Mucosa of rectum (tissue), 2 donors: ENCODE results near the gene SLC44A5.
"Not testable (repeated sequence)": the region's sequence is repeated elsewhere in the genome, so short reads cannot be mapped to it uniquely, and the experiment has no call there.

Source experiments
- H3K27ac ChIP-seq, 2 donors: one replicate each; pipeline ENCODE4 v1.7.0; 2013; ENCODE audit warnings: inconsistent platforms in 2 of 2, low read depth in 2 of 2, low read length in 2 of 2
- H3K27me3 ChIP-seq, 2 donors: one replicate each; pipeline ENCODE4 v1.7.0; 2013; ENCODE audit warnings: low read length in 2 of 2; ENCODE audit not compliant: control insufficient read depth in 2 of 2, insufficient read depth in 2 of 2
- H3K36me3 ChIP-seq, 2 donors: one replicate each; pipeline ENCODE4 v1.7.0; 2013; ENCODE audit warnings: low read length in 2 of 2; ENCODE audit not compliant: control insufficient read depth in 2 of 2, insufficient read depth in 2 of 2
- H3K4me1 ChIP-seq, 2 donors: one replicate each; pipeline ENCODE4 v1.7.0; 2013; ENCODE audit warnings: low read length in 2 of 2, mild to moderate bottlenecking in 1 of 2; ENCODE audit not compliant: control insufficient read depth in 2 of 2, insufficient read depth in 2 of 2
- H3K4me3 ChIP-seq, 2 donors: one replicate each; pipeline ENCODE4 v1.7.0; 2013; ENCODE audit warnings: low read length in 2 of 2
- H3K9ac ChIP-seq, 2 donors: one replicate each; pipeline ENCODE4 v1.7.0; 2013; ENCODE audit warnings: low read length in 2 of 2, low read depth in 1 of 2, mild to moderate bottlenecking in 1 of 2
- H3K9me3 ChIP-seq, 2 donors: one replicate each; pipeline ENCODE4 v1.7.0; 2013; ENCODE audit warnings: low read length in 2 of 2; ENCODE audit not compliant: control insufficient read depth in 2 of 2
- donor health status: healthy.
- donor health status: Normal muscosa, but diverticular disease.

The SLC44A5 gene

GRCh38 chr1:75214017-75214416, 396.9 kb downstream of the SLC44A5 start:
- H3K4me1 ChIP-seq: no peaks in the 10 kb centered on the region
- H3K9ac ChIP-seq: no peak overlapping the region
- H3K4me3 ChIP-seq: no peak overlapping the region
- H3K36me3 ChIP-seq: no peaks in the 10 kb centered on the region
- no peak overlapping the region for H3K27ac ChIP-seq
- H3K9me3 ChIP-seq: no peaks in the 10 kb centered on the region
- H3K27me3 ChIP-seq: no peaks in the 10 kb centered on the region

GRCh38 chr1:75211648-75212047, 399.3 kb downstream of the SLC44A5 start:
- Histone ChIP-seq H3K4me3 (no peak overlapping the region), H3K4me1 (no peaks in the 10 kb centered on the region), H3K9me3 (no peaks in the 10 kb centered on the region), H3K9ac (no peak overlapping the region), H3K27me3 (no peaks in the 10 kb centered on the region), H3K27ac (no peak overlapping the region), H3K36me3 (no peaks in the 10 kb centered on the region)

- H3K27me3 ChIP-seq: no peaks in the 10 kb centered on the region
- H3K4me1 ChIP-seq: no peaks in the 10 kb centered on the region
- no peak overlapping the region for H3K27ac ChIP-seq
- H3K4me3 ChIP-seq: no peak overlapping the region
- no peak overlapping the region for H3K9ac ChIP-seq
- no peaks in the 10 kb centered on the region for H3K9me3 ChIP-seq
- no peaks in the 10 kb centered on the region for H3K36me3 ChIP-seq
Measured at GRCh38 chr1:75208862-75209261, 402.1 kb downstream of the SLC44A5 start.

- Histone ChIP-seq H3K27me3 (no peaks in the 10 kb centered on the region), H3K4me1 (no peaks in the 10 kb centered on the region), H3K27ac (no peak overlapping the region), H3K9me3 (no peaks in the 10 kb centered on the region), H3K36me3 (no peaks in the 10 kb centered on the region), H3K4me3 (no peak overlapping the region), H3K9ac (no peak overlapping the region)
Measured at GRCh38 chr1:75203415-75204277, 407.3 kb downstream of the SLC44A5 start.

GRCh38 chr1:75202751-75203150, 408.2 kb downstream of the SLC44A5 start:
- Histone ChIP-seq H3K27ac (no peak overlapping the region), H3K27me3 (no peaks in the 10 kb centered on the region), H3K9me3 (no peaks in the 10 kb centered on the region), H3K9ac (no peak overlapping the region), H3K36me3 (no peaks in the 10 kb centered on the region), H3K4me1 (no peaks in the 10 kb centered on the region), H3K4me3 (no peak overlapping the region)

- Histone ChIP-seq H3K27ac (no peak overlapping the region), H3K36me3 (no peaks in the 10 kb centered on the region), H3K4me1 (no peaks in the 10 kb centered on the region), H3K9me3 (no peaks in the 10 kb centered on the region), H3K9ac (no peak overlapping the region), H3K4me3 (no peak overlapping the region), H3K27me3 (no peaks in the 10 kb centered on the region)
Measured at GRCh38 chr1:75198761-75199160, 412.2 kb downstream of the SLC44A5 start.

- no peaks in the 10 kb centered on the region for H3K36me3 ChIP-seq
- no peak overlapping the region for H3K27ac ChIP-seq
- H3K4me3 ChIP-seq: no peak overlapping the region
- H3K9me3 ChIP-seq: no peaks in the 10 kb centered on the region
- no peaks in the 10 kb centered on the region for H3K27me3 ChIP-seq
- no peak overlapping the region for H3K9ac ChIP-seq
- H3K4me1 ChIP-seq: no peaks in the 10 kb centered on the region
Measured at GRCh38 chr1:75198163-75198562, 412.8 kb downstream of the SLC44A5 start.

GRCh38 chr1:75188892-75189291, 422.0 kb downstream of the SLC44A5 start:
- Histone ChIP-seq H3K27me3 (no peaks in the 10 kb centered on the region), H3K9me3 (no peaks in the 10 kb centered on the region), H3K9ac (no peak overlapping the region), H3K36me3 (no peaks in the 10 kb centered on the region), H3K4me1 (no peaks in the 10 kb centered on the region), H3K27ac (no peak overlapping the region), H3K4me3 (no peak overlapping the region)

GRCh38 chr1:75181214-75181955, 429.5 kb downstream of the SLC44A5 start:
- not testable (repeated sequence) for H3K4me3 ChIP-seq, H3K4me1 ChIP-seq, H3K27me3 ChIP-seq, H3K36me3 ChIP-seq, H3K27ac ChIP-seq, H3K9me3 ChIP-seq, H3K9ac ChIP-seq

GRCh38 chr1:75174031-75174760, 436.7 kb downstream of the SLC44A5 start:
- no peak overlapping the region for H3K27ac ChIP-seq
- H3K4me1 ChIP-seq: no peaks in the 10 kb centered on the region
- H3K9me3 ChIP-seq: no peaks in the 10 kb centered on the region
- no peaks in the 10 kb centered on the region for H3K27me3 ChIP-seq
- no peak overlapping the region for H3K9ac ChIP-seq
- no peaks in the 10 kb centered on the region for H3K36me3 ChIP-seq
- H3K4me3 ChIP-seq: no peak overlapping the region
